MCF 10A (cell line): ENCODE results near the gene AKNA. TPM values are rescaled to one million over a fixed set of nuclear protein-coding genes. Genes with fewer than 3 reads are reported as not detected.

Source experiments
- BruUV-seq: library from RNA; stranded (reverse); fragments of 400-500 nt; replicated peaks from 2 replicates; lab custom pipeline; 2021; lab: Mats Ljungman, UMichigan
- CTCF ChIA-PET: fragments of 300-600 bp; sonication (Branson Sonifier 250); formaldehyde crosslinking; extraction: SDS; loops from one replicate; lab custom pipeline; 2021; ENCODE audit warnings: antibody characterized with exemption, inconsistent platforms; lab: Yijun Ruan, JAX
- POLR2A ChIA-PET: fragments of 300-600, 350-650 bp; sonication (Branson Sonifier 250); formaldehyde crosslinking; extraction: SDS; loops from one replicate; lab custom pipeline; 2020; ENCODE audit warnings: antibody characterized with exemption, inconsistent platforms; lab: Yijun Ruan, JAX
- DNase-seq: peaks from one replicate; pipeline ENCODE4 v3.0.0-alpha.2; 2018; ENCODE audit not compliant: unreplicated experiment
- H3K27ac Mint-ChIP-seq: one replicate; pipeline ENCODE4 v1.8.0; 2022; ENCODE audit warnings: mild to moderate bottlenecking, low read depth, mixed read lengths; ENCODE audit not compliant: unreplicated experiment
- H3K27me3 Mint-ChIP-seq: one replicate; pipeline ENCODE4 v1.8.0; 2022; ENCODE audit warnings: mixed read lengths; ENCODE audit not compliant: insufficient read depth, unreplicated experiment
- H3K36me3 Mint-ChIP-seq: one replicate; pipeline ENCODE4 v1.8.0; 2022; ENCODE audit warnings: mild to moderate bottlenecking, moderate library complexity, mixed read lengths; ENCODE audit not compliant: insufficient read depth, unreplicated experiment
- H3K4me1 Mint-ChIP-seq: one replicate; pipeline ENCODE4 v1.8.0; 2022; ENCODE audit warnings: mixed read lengths; ENCODE audit not compliant: insufficient read depth, unreplicated experiment
- H3K4me3 Mint-ChIP-seq: one replicate; pipeline ENCODE4 v1.8.0; 2022; ENCODE audit warnings: mild to moderate bottlenecking, moderate library complexity, mixed read lengths; ENCODE audit not compliant: unreplicated experiment
- H3K9me3 Mint-ChIP-seq: one replicate; pipeline ENCODE4 v1.8.0; 2022; ENCODE audit warnings: mixed read lengths; ENCODE audit not compliant: unreplicated experiment
- intact Hi-C: fragments of 100-400 bp; cut with micrococcal nuclease; formaldehyde crosslinking; loops from 2 replicates; pipeline ENCODE4 v1.14.1; 2022
- total RNA-seq: library from RNA; stranded (reverse); gene quantifications from 2 replicates; pipeline ENCODE4 v1.2.3, GENCODE V29; 2022
- TF ChIP-seq, protein P1 (sequence below): fragments of 200-600 bp; IDR thresholded peaks from one replicate; pipeline ENCODE4 v1.8.0; 2022; ENCODE audit warnings: antibody characterized with exemption, mild to moderate bottlenecking; ENCODE audit not compliant: unreplicated experiment

The AKNA gene
- total RNA-seq, 1 experiment from 2014 or later: 10.9 TPM

DNA sequence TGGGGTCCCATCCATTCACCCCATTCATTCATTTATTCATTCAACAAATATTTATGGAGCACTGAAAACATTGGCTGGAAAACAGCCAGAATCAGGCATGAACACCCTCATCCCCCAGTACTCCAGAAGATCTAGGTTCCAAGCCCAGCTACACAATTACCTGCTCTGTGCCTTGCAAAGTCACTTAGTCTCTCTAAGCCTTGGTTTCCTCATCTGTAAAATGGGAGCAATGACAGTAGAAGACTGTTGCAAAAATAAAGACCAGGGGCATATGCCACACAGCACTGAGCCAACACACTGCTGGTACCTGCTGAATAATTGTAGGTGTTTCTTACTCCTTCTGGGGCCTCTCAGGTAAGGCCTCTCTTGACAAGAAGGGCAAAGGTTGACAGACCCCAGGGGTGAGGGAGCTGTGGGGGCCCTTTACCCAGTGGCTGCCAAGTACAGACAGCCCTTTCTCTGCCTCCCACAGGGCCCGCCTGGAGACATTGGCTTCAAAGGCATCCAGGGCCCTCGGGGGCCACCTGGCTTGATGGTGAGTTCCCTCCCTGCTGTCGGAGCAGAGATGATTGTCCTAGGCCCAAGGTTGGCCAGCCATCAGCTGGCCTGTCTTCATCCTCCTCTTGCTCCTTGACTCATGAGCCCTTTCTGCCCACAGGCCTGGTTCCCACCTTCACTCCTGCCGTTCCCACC, 87.5 kb downstream of the AKNA start:
- H3K4me3 Mint-ChIP-seq: no peak overlapping the region
- TF ChIP-seq, protein P1, sequence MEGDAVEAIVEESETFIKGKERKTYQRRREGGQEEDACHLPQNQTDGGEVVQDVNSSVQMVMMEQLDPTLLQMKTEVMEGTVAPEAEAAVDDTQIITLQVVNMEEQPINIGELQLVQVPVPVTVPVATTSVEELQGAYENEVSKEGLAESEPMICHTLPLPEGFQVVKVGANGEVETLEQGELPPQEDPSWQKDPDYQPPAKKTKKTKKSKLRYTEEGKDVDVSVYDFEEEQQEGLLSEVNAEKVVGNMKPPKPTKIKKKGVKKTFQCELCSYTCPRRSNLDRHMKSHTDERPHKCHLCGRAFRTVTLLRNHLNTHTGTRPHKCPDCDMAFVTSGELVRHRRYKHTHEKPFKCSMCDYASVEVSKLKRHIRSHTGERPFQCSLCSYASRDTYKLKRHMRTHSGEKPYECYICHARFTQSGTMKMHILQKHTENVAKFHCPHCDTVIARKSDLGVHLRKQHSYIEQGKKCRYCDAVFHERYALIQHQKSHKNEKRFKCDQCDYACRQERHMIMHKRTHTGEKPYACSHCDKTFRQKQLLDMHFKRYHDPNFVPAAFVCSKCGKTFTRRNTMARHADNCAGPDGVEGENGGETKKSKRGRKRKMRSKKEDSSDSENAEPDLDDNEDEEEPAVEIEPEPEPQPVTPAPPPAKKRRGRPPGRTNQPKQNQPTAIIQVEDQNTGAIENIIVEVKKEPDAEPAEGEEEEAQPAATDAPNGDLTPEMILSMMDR: no peak
- no peak overlapping the region for H3K27ac Mint-ChIP-seq
- CTCF ChIA-PET: interaction anchor here (0.7 to 2.8 kb wide), 4 partner anchors 9 to 614 kb away, joined by 3 to 16 read pairs (median 7); no protein-coding TSS in a partner anchor
- POLR2A ChIA-PET: interaction anchor here (0.6 kb wide), 1 partner anchor 89 kb away, joined by 3 read pairs; no protein-coding TSS in a partner anchor
- DNase-seq: no peak
- H3K27me3 Mint-ChIP-seq: no peaks in the 10 kb centered on the region
- no peaks in the 10 kb centered on the region for H3K4me1 Mint-ChIP-seq
- peaks cover under 1% of the 10 kb centered on the region for H3K9me3 Mint-ChIP-seq
- BruUV-seq: no TSS peak
- H3K36me3 Mint-ChIP-seq: no peaks in the 10 kb centered on the region
- intact Hi-C loops: no loop called here

DNA sequence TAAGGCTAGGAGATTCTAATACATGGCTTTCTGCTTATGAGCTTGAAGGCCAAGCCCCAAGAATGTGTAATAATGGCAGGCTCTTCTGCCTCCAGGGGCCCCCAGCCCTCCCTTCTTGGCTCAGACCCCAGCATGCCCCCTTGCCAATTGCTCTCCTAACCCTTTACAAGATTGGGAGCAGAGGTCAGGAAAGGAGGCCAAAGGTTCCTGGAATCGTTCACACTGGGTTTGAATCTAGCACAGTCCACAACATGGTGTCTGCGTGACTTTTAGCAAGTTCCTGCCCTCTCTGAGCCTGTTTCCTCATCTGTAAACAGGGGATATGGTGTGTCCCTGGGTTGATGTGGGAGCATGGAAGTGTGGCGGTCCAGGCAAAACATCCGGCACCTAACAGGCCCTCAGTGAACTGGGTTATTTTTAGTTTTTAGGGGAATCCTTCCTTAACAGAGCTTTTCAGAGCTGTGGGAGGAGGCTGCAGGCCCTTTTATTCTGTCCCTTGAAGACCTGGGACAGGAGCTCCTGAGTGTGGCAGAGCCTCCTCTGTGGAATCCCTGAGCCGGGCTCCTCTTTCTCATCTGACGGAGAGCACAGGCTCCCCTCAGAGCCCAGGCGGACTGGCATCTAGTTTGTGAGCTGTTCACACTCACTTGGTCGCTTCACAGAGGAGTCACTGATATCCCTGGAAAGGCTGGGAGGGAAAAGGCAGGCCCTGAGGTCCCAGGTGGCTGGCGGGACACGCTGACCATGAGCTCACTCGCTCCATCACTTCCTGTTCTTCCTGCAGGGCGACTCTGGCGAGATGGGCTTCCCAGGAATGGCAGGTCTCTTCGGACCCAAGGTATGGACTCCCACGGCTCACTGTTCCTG, 88.3 kb downstream of the AKNA start:
- peaks cover 9% of the 10 kb centered on the region for H3K9me3 Mint-ChIP-seq
- BruUV-seq: no TSS peak
- no peaks in the 10 kb centered on the region for H3K36me3 Mint-ChIP-seq
- no peak overlapping the region for H3K27ac Mint-ChIP-seq
- ChIA-PET POLR2A (interaction anchor here (0.6 kb wide), 1 partner anchor 90 kb away, joined by 3 read pairs; no protein-coding TSS in a partner anchor), CTCF (interaction anchor here (0.7 to 2.8 kb wide), 4 partner anchors 8 to 614 kb away, joined by 3 to 16 read pairs (median 7); no protein-coding TSS in a partner anchor)
- intact Hi-C loops: no loop called here
- no peaks in the 10 kb centered on the region for H3K27me3 Mint-ChIP-seq
- TF ChIP-seq, protein P1: no peak
- DNase-seq: no peak
- no peaks in the 10 kb centered on the region for H3K4me1 Mint-ChIP-seq
- no peak overlapping the region for H3K4me3 Mint-ChIP-seq

DNA sequence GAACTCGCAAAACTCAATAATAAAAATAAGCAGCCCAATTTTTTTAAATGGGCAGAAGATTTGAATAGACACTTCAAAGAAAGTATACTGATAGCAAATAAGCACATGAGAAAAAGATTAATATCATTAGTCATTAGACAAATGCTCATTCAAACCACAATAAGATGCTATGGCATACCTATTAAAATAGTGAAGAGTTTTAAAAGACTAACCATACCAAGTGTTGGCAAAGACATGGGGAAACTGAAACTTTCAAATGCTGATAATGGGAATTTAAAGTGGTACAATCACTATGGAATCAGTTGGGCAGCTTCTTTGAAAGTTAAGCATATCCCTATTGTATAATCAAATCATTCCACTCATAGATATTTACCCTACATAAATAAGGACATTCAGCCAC, 91.4 kb downstream of the AKNA start:
- CTCF ChIA-PET: interaction anchor here (0.6 to 1.0 kb wide), 3 partner anchors 180 to 340 kb away, joined by 3 to 6 read pairs (median 3); no protein-coding TSS in a partner anchor
- no peaks in the 10 kb centered on the region for H3K4me1 Mint-ChIP-seq
- peaks cover under 1% of the 10 kb centered on the region for H3K36me3 Mint-ChIP-seq
- intact Hi-C loops: no loop called here
- H3K9me3 Mint-ChIP-seq: peaks cover 9% of the 10 kb centered on the region
- BruUV-seq: no TSS peak
- TF ChIP-seq, protein P1: no peak
- no peak overlapping the region for H3K27ac Mint-ChIP-seq
- DNase-seq: no peak
- POLR2A ChIA-PET: no interaction called here
- no peak overlapping the region for H3K4me3 Mint-ChIP-seq
- H3K27me3 Mint-ChIP-seq: no peaks in the 10 kb centered on the region

DNA sequence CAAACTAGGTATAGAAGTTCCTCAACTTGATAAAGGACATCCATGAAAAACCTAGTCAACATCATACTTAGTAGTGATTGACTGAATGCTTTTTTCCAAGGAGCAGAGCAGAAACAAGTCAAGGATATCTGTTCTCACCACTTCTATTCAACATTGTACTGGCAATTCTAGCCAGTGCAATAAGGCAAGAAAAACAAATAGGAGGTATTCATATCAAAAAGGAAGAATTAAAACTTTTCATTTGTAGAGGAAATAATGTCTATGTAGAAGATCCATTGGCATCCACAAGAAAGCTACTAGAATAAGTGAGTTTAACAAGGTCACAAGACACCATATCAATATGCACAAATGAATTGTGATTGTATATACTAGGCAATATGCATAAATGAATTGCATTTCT, 93.1 kb downstream of the AKNA start:
- H3K27me3 Mint-ChIP-seq: no peaks in the 10 kb centered on the region
- ChIA-PET POLR2A (no interaction called here), CTCF (interaction anchor here (0.6 to 8.7 kb wide), 6 partner anchors 13 to 212 kb away, joined by 3 to 160 read pairs (median 12); partner anchors contain the start of gene COL27A1)
- H3K36me3 Mint-ChIP-seq: peaks cover 6% of the 10 kb centered on the region
- BruUV-seq: no TSS peak
- intact Hi-C loops: no loop called here
- no peaks in the 10 kb centered on the region for H3K4me1 Mint-ChIP-seq
- TF ChIP-seq, protein P1: no peak
- H3K4me3 Mint-ChIP-seq: no peak overlapping the region
- H3K27ac Mint-ChIP-seq: no peak overlapping the region
- peaks cover 9% of the 10 kb centered on the region for H3K9me3 Mint-ChIP-seq
- DNase-seq: no peak
